Mesenteric fat pad (tissue), 1 donor: Measurements from ENCODE around the gene FCHSD1. TPM values are rescaled to one million over a fixed set of nuclear protein-coding genes. Genes with fewer than 3 reads are reported as not detected.

Experiments
- total RNA-seq: library from RNA; stranded (reverse); fragmentation: NEBNext Ultra II Directional; extraction: Animal tissue kit (Norgen Biotek cat#: 25700); gene quantifications from one replicate; pipeline ENCODE4 v1.2.1, GENCODE V29; 2021
- donor health status: DM: yes; HTN: yes; CAD: no.

Gene FCHSD1
- total RNA-seq, 1 donor from 2014 or later, result 11.5 TPM

Other genes starting within 250 kb of the FCHSD1 start
- gene PCDHGA9, start 248.6 kb downstream of the FCHSD1 start, total RNA-seq, result 3.9 TPM
- gene PCDHGB6, start 243.4 kb downstream of the FCHSD1 start, total RNA-seq, result 5.3 TPM
- gene PCDHGA10, start 238.4 kb downstream of the FCHSD1 start, total RNA-seq, result 4.2 TPM
- gene PCDHGB7, start 233.7 kb downstream of the FCHSD1 start, total RNA-seq, result 8.1 TPM
- 3.1 TPM for gene PCDHGA11, start 230.4 kb downstream of the FCHSD1 start, total RNA-seq
- gene PCDHGA12, start 220.9 kb downstream of the FCHSD1 start, total RNA-seq, result 4.6 TPM
- 46.8 TPM for gene PCDHGC3, start 175.5 kb downstream of the FCHSD1 start, total RNA-seq
- 1.7 TPM for gene PCDHGC4, start 166.4 kb downstream of the FCHSD1 start, total RNA-seq
- 1.1 TPM for gene PCDHGC5, start 162.3 kb downstream of the FCHSD1 start, total RNA-seq
- gene DIAPH1, start 32.4 kb downstream of the FCHSD1 start, total RNA-seq, result 49.5 TPM
- gene HDAC3, start 14.6 kb downstream of the FCHSD1 start, total RNA-seq, result 39.3 TPM
- 1.5 TPM for gene RELL2, start 14.4 kb downstream of the FCHSD1 start, total RNA-seq
- 24.2 TPM for gene ARAP3, start 30.8 kb upstream of the FCHSD1 start, total RNA-seq
- gene PCDH1, start 227.0 kb upstream of the FCHSD1 start, total RNA-seq, result 43.8 TPM